SK-N-SH (cell line): ENCODE data around the gene ABHD17B. TPM values are rescaled to one million over a fixed set of nuclear protein-coding genes. Genes with fewer than 3 reads are reported as not detected.

Source experiments
- CTCF ChIA-PET: fragments of 300-600, 350-600 bp; formaldehyde crosslinking; extraction: SDS; loops from one replicate; lab custom pipeline; 2021; lab: Yijun Ruan, JAX
- POLR2A ChIA-PET: fragments of 350-600 bp; sonication (Branson Sonifier 250); formaldehyde crosslinking; extraction: SDS; loops from one replicate; lab custom pipeline; 2020; ENCODE audit warnings: antibody characterized with exemption, inconsistent platforms; lab: Yijun Ruan, JAX
- DNase-seq: peaks from one replicate; pipeline ENCODE4 v3.0.0; 2012
- H2AFZ ChIP-seq: fragments of 200-600 bp; sonication (generic); 2 replicates; pipeline ENCODE4 v1.8.1; 2016; ENCODE audit warnings: antibody characterized with exemption, mild to moderate bottlenecking, low read depth
- H3F3A ChIP-seq: fragments of 200-600 bp; sonication (generic); replicated peaks from 2 replicates; pipeline ENCODE3; 2016; ENCODE audit warnings: antibody characterized with exemption, mild to moderate bottlenecking; ENCODE audit not compliant: insufficient read depth
- H3K27ac ChIP-seq, 2 experiments: fragments of 200-500 bp in 1 of 2; fragments of 200-600 bp in 1 of 2; sonication (Bioruptor generic) in 1 of 2; sonication (generic), shearing (Covaris generic) in 1 of 2; 2 replicates each; pipeline versions ENCODE4 v1.5.1 to v1.6.1; 2014 to 2016; ENCODE audit warnings: low read depth in 2 of 2, inconsistent platforms in 1 of 2, low read length in 1 of 2, mild to moderate bottlenecking in 1 of 2, mixed read lengths in 1 of 2
- H3K27me3 ChIP-seq: fragments of 200-600 bp; sonication (generic), shearing (Covaris generic); 2 replicates; pipeline ENCODE4 v1.6.1; 2016; ENCODE audit warnings: mixed run types; ENCODE audit not compliant: insufficient read depth
- H3K36me3 ChIP-seq, 2 experiments: fragments of 200-500 bp in 1 of 2; fragments of 200-600 bp in 1 of 2; sonication (Bioruptor generic) in 1 of 2; sonication (generic) in 1 of 2; replicated peaks in 1 of 2; 2 replicates each; pipeline versions ENCODE3 to v1.5.1; 2014 to 2016; ENCODE audit warnings: low read length in 1 of 2, mild to moderate bottlenecking in 1 of 2; ENCODE audit not compliant: insufficient read depth in 2 of 2, control insufficient read depth in 1 of 2
- H3K4me1 ChIP-seq, 2 experiments: fragments of 200-500 bp in 1 of 2; fragments of 200-600 bp in 1 of 2; sonication (Bioruptor generic) in 1 of 2; sonication (generic), shearing (Covaris generic) in 1 of 2; 2 replicates each; pipeline versions ENCODE4 v1.5.1 to v1.6.1; 2014 to 2016; ENCODE audit warnings: low read depth in 1 of 2, low read length in 1 of 2, mixed run types in 1 of 2; ENCODE audit not compliant: insufficient read depth in 2 of 2, control insufficient read depth in 1 of 2
- H3K4me2 ChIP-seq: fragments of 200-600 bp; sonication (generic), shearing (Covaris generic); 2 replicates; pipeline ENCODE4 v1.6.1; 2017; ENCODE audit warnings: mixed run types
- H3K4me3 ChIP-seq, 2 experiments: fragments of 200-500 bp in 1 of 2; fragments of 200-600 bp in 1 of 2; sonication (Bioruptor generic) in 1 of 2; sonication (generic), shearing (Covaris generic) in 1 of 2; 2 replicates each; pipeline versions ENCODE4 v1.5.1 to v1.8.1; 2014 to 2016; ENCODE audit warnings: low read depth in 2 of 2, inconsistent platforms in 1 of 2, low read length in 1 of 2, mild to moderate bottlenecking in 1 of 2, mixed read lengths in 1 of 2, moderate library complexity in 1 of 2
- H3K79me2 ChIP-seq: fragments of 200-600 bp; sonication (generic); 2 replicates; pipeline ENCODE4 v1.8.1; 2017; ENCODE audit warnings: mild to moderate bottlenecking; ENCODE audit not compliant: insufficient read depth
- H3K9ac ChIP-seq: fragments of 200-600 bp; sonication (generic); 2 replicates; pipeline ENCODE4 v1.6.1; 2017; ENCODE audit warnings: mixed run types
- H3K9me2 ChIP-seq: fragments of 200-600 bp; sonication (generic); 2 replicates; pipeline ENCODE4 v1.6.1; 2017; ENCODE audit warnings: mixed run types
- H3K9me3 ChIP-seq: fragments of 200-600 bp; sonication (generic); 2 replicates; pipeline ENCODE4 v1.6.1; 2017; ENCODE audit warnings: mixed run types, mild to moderate bottlenecking, moderate library complexity
- H4K20me1 ChIP-seq: fragments of 200-600 bp; sonication (generic); 2 replicates; pipeline ENCODE4 v1.6.1; 2017; ENCODE audit warnings: mild to moderate bottlenecking, mixed run types; ENCODE audit not compliant: insufficient read depth
- CHD2 ChIP-seq: fragments of 150-350 bp; IDR thresholded peaks from 2 replicates; pipeline ENCODE4 v1.6.1; 2018; ENCODE audit warnings: low read length; ENCODE audit not compliant: partially characterized antibody
- ELF1 ChIP-seq: IDR thresholded peaks from 2 replicates; pipeline ENCODE4 v1.4.0; 2012
- EZH2phosphoT487 ChIP-seq: fragments of 200-600 bp; sonication (generic); IDR thresholded peaks from 2 replicates; pipeline ENCODE4 v1.6.1; 2017; ENCODE audit warnings: low read depth, mixed run types, mild to moderate bottlenecking, antibody characterized with exemption, moderate library complexity, borderline replicate concordance
- FOSL2 ChIP-seq: IDR thresholded peaks from 2 replicates; pipeline ENCODE4 v1.4.0; 2012; ENCODE audit warnings: low read depth, mild to moderate bottlenecking, moderate library complexity, borderline replicate concordance
- GABPA ChIP-seq: IDR thresholded peaks from 2 replicates; pipeline ENCODE4 v1.4.0; 2012; ENCODE audit warnings: low read depth, mild to moderate bottlenecking
- GATA2 ChIP-seq: sonication (generic); formaldehyde crosslinking; IDR thresholded peaks from 2 replicates; pipeline ENCODE4 v1.5.0; 2020; ENCODE audit warnings: mild to moderate bottlenecking, missing genetic modification reagents
- MXI1 ChIP-seq: IDR thresholded peaks from 2 replicates; pipeline ENCODE4 v1.6.1; 2012; ENCODE audit warnings: mild to moderate bottlenecking, low read depth, low read length, improper control_type of control experiment
- NRF1 ChIP-seq: IDR thresholded peaks from 2 replicates; pipeline ENCODE4 v1.6.1; 2012; ENCODE audit warnings: low read depth, mild to moderate bottlenecking, low read length
- RFX5 ChIP-seq: IDR thresholded peaks from 2 replicates; pipeline ENCODE4 v1.6.1; 2012; ENCODE audit warnings: mild to moderate bottlenecking, improper control_type of control experiment, low read length
- RXRA ChIP-seq: IDR thresholded peaks from 2 replicates; pipeline ENCODE4 v1.4.0; 2012; ENCODE audit warnings: low read depth, mild to moderate bottlenecking, borderline replicate concordance
- SIN3A ChIP-seq: IDR thresholded peaks from 2 replicates; pipeline ENCODE4 v1.6.1; 2012; ENCODE audit warnings: low read depth, mild to moderate bottlenecking, low read length, moderate library complexity, borderline replicate concordance
- TCF12 ChIP-seq: IDR thresholded peaks from 2 replicates; pipeline ENCODE4 v1.4.0; 2012
- TEAD4 ChIP-seq: IDR thresholded peaks from 2 replicates; pipeline ENCODE4 v1.4.0; 2012; ENCODE audit warnings: mild to moderate bottlenecking, borderline replicate concordance; ENCODE audit not compliant: insufficient read depth
- WGBS: methylation state at CpG from one replicate; pipeline ENCODE4 v1.1.6; 2017; ENCODE audit warnings: low lambda C conversion rate; 5-methylcytosine and 5-hydroxymethylcytosine counted together
- polyA plus RNA-seq, 3 experiments: library from polyadenylated mRNA; depleted of rRNA; stranded (reverse); fragments of >200 nt; gene quantifications; 2 replicates each; pipeline ENCODE4 v1.2.3, GENCODE V29; 2012
- TF ChIP-seq, protein P1 (sequence below): IDR thresholded peaks from 2 replicates; pipeline ENCODE4 v1.4.0; 2012; ENCODE audit warnings: low read depth, borderline replicate concordance
- TF ChIP-seq, protein P2 (sequence below): fragments of 200-600 bp; sonication (generic); IDR thresholded peaks from 2 replicates; pipeline ENCODE4 v1.6.1; 2017; ENCODE audit warnings: antibody characterized with exemption, mild to moderate bottlenecking, moderate library complexity
- TF ChIP-seq, protein P3 (sequence below): fragments of 150-350 bp; IDR thresholded peaks from 2 replicates; pipeline ENCODE4 v1.6.1; 2017; ENCODE audit warnings: antibody characterized with exemption, low read length, low read depth, borderline replicate concordance

ABHD17B gene
- polyA plus RNA-seq, 1 of the 3 experiments (the other 2 are of a cell fraction) = 7.3 TPM

DNA sequence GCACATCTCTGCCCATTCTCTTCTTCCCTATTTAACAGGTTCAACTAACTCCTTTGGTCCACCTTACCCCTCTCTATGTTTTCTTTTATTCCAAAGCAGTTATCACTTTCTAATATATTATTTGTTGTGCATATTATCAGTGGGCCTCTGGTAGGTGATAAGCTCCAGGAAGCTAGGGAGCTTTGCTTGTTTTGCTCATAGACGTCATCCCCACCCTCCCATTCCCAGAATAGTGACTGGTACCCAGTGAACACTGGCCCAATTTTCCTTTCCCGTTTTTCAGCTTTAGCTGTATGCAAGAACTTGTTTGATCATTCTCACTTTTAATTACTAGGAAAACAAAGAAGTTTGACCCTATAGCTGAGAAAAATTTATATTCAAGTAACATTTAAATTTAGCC lies 6.9 kb downstream of the ABHD17B start:
- H3F3A ChIP-seq = no peaks in the 10 kb centered on the region
- peaks cover 0 to 3% of the 10 kb centered on the region in 2 experiments; a peak in 2 of 4 replicates for H3K4me1 ChIP-seq
- H4K20me1 ChIP-seq = peaks cover 56% of the 10 kb centered on the region
- no peaks in the 10 kb centered on the region for H3K9me2 ChIP-seq
- H3K9me3 ChIP-seq = no peaks in the 10 kb centered on the region
- H3K36me3 ChIP-seq = no peaks in the 10 kb centered on the region
- H3K4me3 ChIP-seq = no peak overlapping the region
- no peak for TF ChIP-seq FOSL2
- TF ChIP-seq ELF1 = no peak
- TF ChIP-seq, protein P1, sequence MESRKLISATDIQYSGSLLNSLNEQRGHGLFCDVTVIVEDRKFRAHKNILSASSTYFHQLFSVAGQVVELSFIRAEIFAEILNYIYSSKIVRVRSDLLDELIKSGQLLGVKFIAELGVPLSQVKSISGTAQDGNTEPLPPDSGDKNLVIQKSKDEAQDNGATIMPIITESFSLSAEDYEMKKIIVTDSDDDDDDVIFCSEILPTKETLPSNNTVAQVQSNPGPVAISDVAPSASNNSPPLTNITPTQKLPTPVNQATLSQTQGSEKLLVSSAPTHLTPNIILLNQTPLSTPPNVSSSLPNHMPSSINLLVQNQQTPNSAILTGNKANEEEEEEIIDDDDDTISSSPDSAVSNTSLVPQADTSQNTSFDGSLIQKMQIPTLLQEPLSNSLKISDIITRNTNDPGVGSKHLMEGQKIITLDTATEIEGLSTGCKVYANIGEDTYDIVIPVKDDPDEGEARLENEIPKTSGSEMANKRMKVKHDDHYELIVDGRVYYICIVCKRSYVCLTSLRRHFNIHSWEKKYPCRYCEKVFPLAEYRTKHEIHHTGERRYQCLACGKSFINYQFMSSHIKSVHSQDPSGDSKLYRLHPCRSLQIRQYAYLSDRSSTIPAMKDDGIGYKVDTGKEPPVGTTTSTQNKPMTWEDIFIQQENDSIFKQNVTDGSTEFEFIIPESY = no peak
- no peak for TF ChIP-seq CHD2
- no peak for TF ChIP-seq EZH2phosphoT487
- TF ChIP-seq GABPA = no peak
- TF ChIP-seq, protein P2, sequence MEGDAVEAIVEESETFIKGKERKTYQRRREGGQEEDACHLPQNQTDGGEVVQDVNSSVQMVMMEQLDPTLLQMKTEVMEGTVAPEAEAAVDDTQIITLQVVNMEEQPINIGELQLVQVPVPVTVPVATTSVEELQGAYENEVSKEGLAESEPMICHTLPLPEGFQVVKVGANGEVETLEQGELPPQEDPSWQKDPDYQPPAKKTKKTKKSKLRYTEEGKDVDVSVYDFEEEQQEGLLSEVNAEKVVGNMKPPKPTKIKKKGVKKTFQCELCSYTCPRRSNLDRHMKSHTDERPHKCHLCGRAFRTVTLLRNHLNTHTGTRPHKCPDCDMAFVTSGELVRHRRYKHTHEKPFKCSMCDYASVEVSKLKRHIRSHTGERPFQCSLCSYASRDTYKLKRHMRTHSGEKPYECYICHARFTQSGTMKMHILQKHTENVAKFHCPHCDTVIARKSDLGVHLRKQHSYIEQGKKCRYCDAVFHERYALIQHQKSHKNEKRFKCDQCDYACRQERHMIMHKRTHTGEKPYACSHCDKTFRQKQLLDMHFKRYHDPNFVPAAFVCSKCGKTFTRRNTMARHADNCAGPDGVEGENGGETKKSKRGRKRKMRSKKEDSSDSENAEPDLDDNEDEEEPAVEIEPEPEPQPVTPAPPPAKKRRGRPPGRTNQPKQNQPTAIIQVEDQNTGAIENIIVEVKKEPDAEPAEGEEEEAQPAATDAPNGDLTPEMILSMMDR = no peak
- no peak overlapping the region for H2AFZ ChIP-seq
- H3K27me3 ChIP-seq = no peaks in the 10 kb centered on the region
- no peak overlapping the region for H3K4me2 ChIP-seq
- POLR2A ChIA-PET = no interaction called here
- DNase-seq = no peak
- no peak overlapping the region for H3K9ac ChIP-seq
- peaks cover 93% of the 10 kb centered on the region for H3K79me2 ChIP-seq
- WGBS = 84% methylated on average over 2 of the region's 2 CpGs
- CTCF ChIA-PET = no interaction called here
- no peak overlapping the region for H3K27ac ChIP-seq

- no peak overlapping the region for H2AFZ ChIP-seq
- DNase-seq = peak; percentile 10
- CTCF ChIA-PET = interaction anchor here (0.9 to 1.5 kb wide), 2 partner anchors 123 kb away, joined by 3 read pairs; no protein-coding TSS in a partner anchor
- 76% methylated on average over 6 of the region's 6 CpGs for WGBS
- H3K36me3 ChIP-seq = no peaks in the 10 kb centered on the region
- H3K4me2 ChIP-seq = no peak overlapping the region
- no peak overlapping the region for H3K9ac ChIP-seq
- H3K27ac ChIP-seq = no peak overlapping the region
- no peaks in the 10 kb centered on the region for H3F3A ChIP-seq
- POLR2A ChIA-PET = no interaction called here
- no peaks in the 10 kb centered on the region; a peak in 2 of 4 replicates for H3K4me1 ChIP-seq
- no peaks in the 10 kb centered on the region for H3K9me3 ChIP-seq
- TF ChIP-seq TEAD4 (no peak), MXI1 (no peak), EZH2phosphoT487 (no peak), GATA2 (CRISPR knock-in tag) (no peak), CHD2 (no peak), SIN3A (no peak), RXRA (no peak), RFX5 (no peak), NRF1 (no peak), TCF12 (no peak)
- TF ChIP-seq, protein P2 = no peak
- TF ChIP-seq, protein P3, sequence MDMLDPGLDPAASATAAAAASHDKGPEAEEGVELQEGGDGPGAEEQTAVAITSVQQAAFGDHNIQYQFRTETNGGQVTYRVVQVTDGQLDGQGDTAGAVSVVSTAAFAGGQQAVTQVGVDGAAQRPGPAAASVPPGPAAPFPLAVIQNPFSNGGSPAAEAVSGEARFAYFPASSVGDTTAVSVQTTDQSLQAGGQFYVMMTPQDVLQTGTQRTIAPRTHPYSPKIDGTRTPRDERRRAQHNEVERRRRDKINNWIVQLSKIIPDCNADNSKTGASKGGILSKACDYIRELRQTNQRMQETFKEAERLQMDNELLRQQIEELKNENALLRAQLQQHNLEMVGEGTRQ = no peak
- TF ChIP-seq, protein P1 = no peak
- TF ChIP-seq, all 33 proteins: peak for 0
- H3K4me3 ChIP-seq = no peak overlapping the region
- no peaks in the 10 kb centered on the region for H3K9me2 ChIP-seq
- H3K79me2 ChIP-seq = peaks cover 87% of the 10 kb centered on the region
- H3K27me3 ChIP-seq = no peaks in the 10 kb centered on the region
- peaks cover 55% of the 10 kb centered on the region for H4K20me1 ChIP-seq
These were observed 9.0 kb downstream of the ABHD17B start for GRCh38 chr9:71901695-71902597.
